Activated CD4-positive, alpha-beta T cell treated with anti-CD3 and anti-CD28 coated beads, Interleukin-2, Interleukin-6, amounts not matched to agents 100 ng/mL and 50 ng/mL, durations not matched to agents 16 hours and 8 hours (primary cell): ENCODE measurements around the gene CAVIN4.

Source experiments
- DNase-seq: peaks from one replicate; pipeline ENCODE4 v3.0.0-alpha.2; 2020

CAVIN4 gene, protein sequence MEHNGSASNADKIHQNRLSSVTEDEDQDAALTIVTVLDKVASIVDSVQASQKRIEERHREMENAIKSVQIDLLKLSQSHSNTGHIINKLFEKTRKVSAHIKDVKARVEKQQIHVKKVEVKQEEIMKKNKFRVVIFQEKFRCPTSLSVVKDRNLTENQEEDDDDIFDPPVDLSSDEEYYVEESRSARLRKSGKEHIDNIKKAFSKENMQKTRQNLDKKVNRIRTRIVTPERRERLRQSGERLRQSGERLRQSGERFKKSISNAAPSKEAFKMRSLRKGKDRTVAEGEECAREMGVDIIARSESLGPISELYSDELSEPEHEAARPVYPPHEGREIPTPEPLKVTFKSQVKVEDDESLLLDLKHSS

DNA sequence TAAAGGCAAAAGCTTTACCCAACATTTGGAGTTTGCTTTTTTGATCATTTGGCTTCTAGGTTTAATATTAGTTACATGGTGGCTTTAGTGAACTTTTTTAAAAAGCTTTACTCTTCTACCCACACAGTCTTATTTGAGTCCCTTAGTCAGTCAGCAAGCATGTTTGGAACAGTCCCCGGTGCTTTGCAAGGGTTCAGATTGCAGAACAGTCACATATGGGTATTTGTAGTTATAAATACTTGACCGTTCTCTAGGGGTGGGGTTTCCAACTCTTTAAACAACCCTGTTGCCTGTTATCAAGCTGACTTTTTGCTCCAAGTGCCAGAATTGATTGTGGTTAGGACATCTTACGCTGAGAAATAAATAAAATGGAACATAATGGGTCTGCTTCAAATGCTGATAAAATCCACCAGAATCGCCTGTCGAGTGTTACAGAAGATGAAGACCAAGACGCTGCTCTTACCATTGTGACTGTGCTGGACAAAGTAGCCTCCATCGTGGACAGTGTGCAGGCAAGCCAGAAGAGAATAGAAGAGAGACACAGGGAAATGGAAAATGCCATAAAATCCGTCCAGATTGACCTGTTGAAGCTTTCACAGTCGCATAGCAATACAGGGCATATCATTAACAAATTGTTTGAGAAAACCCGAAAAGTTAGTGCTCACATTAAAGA is at the start of gene CAVIN4:
TSS of gene CAVIN4 (plus strand) at position 304 of the 673 bp plus-strand sequence. CDS start at position 369, 65 bp downstream.
- DNase-seq, result no peak

DNA sequence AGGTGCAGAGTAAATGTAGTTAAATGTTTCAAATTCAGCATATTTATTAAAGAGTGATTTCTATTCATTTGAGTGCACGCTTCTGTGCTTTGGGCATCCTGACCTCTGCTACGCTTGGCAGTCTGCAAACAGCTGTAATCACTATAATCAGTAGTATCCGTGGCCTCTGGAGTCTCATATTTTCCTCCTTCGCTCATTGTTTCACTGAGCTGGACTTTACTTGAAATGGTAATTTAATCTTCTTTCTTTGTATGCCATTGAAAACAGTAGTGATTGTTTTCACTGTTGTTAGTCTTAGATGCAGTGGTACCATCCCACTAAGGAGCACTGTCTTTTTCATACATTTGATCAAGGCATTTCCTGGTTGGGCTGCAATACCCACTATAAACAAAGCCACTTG is 43.5 kb upstream of the CAVIN4 start:
- DNase-seq, result no peak

DNA sequence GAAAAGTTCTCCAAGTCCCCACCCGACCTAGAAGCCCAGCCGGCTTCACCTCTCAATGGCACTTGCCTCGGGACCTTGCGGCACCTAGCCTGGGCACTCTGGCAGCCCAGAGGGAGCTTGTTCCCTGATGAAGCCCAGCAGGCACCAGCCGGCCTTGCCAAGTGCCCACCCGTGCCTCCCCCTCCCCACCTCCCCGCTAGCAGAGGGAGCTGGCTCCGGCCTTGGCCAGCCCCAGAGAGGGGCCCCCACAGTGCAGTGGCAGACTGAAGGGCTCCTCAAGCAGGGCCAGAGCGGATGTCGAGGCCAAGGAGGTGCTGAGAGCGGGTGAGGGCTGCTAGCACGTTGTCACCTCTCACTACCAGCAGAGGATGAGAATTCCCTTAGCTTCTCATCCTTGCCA is 37.6 kb upstream of the CAVIN4 start:
- DNase-seq, result no peak

DNA sequence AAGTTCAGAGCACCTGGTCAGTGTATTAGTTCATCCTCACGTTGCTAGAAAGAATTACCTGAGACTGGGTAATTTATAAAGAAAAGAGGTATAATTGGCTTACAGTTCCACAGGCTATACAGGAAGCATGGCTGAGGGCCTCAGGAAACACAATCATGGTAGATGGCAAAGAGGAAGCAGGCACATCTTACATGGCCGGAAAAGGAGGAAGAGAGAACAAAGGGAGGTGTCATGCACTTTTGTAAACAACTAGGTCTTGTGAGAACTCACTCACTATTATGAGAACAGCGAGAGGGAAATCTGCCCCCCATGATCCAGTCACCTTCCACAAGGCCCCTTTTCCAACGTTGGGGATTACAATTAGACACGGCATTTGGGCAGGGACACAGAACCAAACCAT is 28.8 kb upstream of the CAVIN4 start:
- DNase-seq, result no peak

DNA sequence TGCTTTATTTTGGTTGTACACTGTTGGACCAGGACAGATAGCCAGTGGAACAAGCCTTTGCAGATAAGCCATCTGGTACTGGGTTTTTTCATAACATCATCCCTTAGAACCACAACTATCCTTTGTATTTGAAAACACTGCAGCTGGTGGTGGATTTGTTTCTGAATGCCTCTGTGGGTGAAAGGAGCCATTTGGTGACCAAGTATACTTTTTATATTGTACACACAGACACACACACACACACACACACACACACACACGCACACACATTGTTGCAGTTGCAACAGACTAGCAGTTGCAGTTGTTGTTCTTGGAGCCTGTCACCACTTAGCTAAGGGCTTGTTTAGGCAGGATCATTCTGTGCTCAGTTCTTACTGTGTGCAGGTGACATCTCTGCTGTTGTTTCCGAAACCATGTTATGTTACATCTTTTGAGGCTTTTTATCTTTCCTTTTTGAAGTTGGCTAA is 22.9 kb upstream of the CAVIN4 start:
- no peak for DNase-seq

DNA sequence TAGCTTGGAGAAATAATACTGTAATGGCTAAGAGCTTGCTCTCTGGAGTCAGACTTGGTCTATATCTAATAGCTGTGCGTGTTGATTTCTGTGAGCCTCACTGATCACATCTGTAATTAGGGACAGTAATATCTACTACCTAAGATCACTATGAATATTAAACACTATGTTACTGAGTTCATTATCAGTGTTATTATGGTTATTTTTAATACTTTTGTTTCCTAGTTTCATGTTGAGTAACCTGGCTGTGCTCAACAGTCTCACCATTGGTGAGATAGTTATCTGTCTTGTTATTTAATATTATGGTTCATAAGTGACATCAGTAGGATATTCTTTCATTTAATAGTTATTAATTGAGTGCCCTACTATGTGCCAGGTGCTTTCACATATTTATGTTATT is 22.4 kb upstream of the CAVIN4 start:
- no peak for DNase-seq

DNA sequence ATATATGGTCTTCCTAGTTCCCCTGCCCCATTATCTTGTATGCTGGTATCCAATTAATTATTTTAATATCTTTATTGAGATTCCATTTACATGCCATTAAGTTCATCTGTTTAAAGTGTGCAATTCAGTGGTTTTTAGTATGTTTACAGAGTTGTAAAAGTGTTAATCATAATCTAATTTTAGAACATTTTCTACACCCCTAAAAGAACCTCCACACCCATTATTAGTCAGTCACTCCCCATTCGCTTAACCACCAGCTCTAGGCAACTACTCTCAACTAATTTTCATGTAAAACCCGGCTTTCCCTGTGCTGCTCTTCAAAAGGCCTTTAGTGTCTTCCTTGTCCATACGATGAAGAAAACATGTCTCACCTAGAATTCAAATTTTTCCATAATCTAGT is 20.8 kb upstream of the CAVIN4 start:
- DNase-seq, result no peak

DNA sequence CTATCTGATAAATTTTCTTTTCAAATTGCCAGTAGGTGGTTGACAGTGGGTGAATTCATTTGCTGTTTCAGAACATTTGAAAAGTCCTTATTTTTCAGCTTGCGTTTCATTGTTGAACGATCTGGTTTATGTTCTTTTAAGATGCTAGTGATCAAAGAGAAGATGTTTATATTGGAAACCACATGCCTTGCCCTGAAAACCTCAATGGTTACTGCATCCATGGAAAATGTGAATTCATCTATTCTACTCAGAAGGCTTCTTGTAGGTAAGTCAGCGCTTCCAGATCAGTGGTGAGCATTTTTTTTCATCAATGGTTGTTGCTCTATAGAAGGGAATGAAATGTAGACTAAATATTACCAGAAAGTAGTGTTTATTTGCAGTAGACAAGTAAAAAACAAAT is 16.6 kb upstream of the CAVIN4 start:
- DNase-seq, result no peak

DNA sequence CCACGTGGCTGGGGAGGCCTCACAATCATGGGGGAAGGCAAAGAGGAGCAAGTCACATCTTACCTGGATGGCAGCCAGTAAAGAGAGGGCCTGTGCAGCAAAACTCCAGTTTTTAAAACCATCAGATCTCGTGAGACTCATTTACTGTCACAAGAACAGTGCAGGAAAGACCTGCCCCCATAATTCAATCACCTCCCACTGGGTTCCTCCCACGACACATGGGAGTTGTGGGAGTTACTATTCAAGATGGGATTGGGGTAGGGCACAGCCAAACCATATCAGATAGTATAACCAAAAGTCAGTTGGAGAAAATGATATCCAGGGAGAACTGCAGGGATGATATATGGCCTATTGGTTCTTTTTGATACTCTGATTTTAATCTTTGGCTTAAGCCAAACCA is 10.0 kb upstream of the CAVIN4 start:
- DNase-seq, result no peak

DNA sequence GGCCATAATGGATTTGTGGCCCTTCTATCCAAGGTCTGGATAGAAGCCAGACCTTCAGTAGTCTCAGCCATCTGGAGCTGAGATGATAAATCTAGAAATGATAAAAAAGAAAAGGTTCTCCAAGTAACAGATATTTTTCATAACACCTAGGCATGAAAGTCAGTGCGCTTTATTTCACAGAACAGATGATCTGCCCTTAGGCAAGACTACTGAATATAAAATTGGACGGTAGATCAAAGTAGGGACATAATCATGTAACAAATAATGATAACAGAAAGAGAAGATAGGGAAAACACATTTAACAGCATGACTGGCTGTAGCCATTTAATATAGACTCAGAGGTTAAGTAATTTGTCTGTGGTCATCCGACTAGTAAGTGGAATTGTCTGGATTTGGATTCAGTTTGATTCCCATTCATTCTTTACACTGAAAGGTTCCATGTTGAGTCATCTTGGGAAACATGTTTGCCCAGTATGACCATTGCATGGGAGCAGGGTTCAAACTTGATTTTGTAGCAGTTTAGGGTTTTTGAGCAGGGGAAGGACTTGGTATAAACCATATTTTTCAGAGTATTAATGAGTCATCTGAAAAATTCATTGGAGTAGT is 4.1 kb upstream of the CAVIN4 start:
- no peak for DNase-seq

DNA sequence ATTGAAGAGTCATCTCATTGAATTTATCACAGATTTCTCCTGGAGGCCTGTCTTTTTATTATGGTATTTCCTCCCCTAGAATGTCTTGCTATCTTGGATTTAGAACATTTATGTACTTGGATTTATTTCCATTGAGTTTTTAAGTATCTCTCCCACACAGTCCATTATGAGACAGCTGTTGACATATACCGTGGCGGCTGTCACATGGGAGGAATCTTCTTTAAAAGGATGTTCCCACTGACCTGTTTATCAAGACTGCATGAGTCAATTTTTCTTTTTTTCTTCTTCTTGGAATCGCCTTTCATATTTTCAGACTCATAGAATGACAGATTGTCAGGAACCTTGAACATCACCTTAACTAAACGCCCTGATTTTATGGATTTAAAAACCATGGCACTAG is 2.9 kb upstream of the CAVIN4 start:
- DNase-seq, result no peak

DNA sequence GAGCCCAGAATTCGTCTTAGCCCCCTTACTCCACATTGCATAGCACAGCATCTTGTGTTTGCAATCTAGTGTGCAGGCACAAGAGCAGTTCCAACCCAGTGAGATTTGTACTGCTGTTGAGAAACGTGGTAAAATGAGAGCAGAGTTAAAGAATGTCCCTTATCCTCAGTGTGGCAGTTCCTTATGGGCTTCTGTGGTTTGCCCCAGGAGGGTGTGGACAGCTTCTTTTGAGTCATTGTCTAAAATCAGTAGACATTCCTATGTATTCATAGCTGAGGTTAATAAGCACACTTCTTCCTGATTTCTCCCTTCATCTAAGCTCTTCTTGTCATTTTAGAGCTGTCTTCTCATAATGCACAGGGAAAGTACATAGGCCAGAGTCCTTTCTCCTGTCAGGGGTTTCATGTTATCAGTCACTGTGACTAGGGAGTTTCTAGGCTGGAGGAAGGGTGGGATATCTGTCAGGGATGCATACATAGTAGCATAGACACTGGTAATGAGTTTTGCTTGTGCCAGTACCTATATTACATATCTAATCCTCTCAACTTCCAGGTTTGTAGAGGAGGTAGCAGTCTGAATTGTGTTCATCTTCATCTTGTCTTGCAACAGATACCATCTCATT is 2.0 kb upstream of the CAVIN4 start:
- no peak for DNase-seq

DNA sequence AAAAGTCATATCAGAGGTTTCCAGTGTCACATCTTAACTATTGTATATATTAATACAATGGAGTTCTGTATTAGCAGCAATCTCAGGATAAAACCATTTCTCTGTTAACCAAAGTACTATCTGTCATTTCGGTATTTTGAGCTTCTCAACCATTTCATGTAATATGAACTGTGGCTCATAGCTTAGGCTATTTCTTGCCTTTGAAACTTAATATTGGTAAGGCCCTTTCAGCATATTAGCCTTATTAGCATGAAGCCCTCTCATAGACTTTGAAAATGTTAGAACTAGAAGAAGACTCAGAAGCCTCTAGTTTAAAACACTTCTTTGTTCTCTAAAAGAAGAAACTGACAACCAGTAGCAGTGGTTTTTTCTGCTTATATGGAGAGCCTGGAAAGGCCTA is 731 bp downstream of the CAVIN4 start:
- DNase-seq, result no peak

DNA sequence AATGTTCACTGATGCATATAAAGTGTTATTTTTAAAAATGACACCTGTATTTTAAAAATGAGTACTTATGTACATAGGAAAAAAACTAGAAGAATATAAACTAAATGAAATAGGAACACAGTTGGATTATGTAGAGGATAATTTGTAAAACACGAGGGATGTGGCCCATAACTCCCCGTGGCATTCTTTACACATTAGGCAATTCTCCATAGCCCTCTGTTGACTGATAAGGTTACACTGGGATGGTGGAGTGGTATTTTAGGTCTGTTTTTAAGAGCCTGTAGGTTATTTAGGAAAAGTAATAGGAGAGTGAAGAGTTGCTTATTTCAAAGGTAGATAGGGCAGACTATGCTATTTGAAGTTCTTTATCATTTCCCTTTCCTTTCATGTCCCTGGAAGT is 1.8 kb downstream of the CAVIN4 start:
- DNase-seq, result no peak

DNA sequence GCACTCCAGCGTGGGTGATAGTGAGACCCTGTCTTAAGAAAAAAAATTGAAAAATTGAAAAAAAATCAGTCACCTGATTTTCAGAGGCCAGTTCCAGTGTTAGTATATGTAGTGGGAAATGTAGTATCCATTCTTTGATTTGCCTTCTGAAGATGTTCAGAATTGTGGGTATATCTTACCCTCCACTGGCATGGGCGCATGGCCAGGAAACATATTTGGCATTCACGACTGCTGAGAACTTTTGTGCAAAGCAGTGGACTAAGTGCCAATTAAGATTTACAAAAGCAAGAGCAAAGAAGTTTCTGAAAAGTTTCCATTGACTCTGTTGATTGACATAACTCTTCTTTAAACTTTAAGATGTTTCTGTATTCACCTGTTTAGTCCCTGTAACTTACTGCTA is 2.4 kb downstream of the CAVIN4 start:
- DNase-seq, result no peak

DNA sequence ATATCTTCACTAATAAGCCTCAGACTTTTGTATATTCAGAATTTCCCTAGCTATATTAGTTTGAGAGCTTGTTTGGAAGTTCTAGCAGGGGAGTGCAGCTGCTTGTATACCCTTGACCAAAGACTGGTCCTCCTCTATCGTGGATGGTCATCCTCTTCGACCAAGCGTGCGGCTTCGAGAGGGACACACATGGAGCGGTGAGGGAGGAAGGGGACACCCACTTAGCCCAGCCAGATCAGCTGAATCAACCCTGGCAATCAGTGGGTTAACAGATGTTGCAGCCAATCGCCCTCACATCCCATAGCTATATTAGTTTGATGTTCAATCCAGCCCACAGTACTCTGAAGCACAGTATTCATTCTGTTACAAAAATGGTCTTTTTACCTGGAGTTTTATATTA is 3.2 kb downstream of the CAVIN4 start:
- DNase-seq, result no peak

DNA sequence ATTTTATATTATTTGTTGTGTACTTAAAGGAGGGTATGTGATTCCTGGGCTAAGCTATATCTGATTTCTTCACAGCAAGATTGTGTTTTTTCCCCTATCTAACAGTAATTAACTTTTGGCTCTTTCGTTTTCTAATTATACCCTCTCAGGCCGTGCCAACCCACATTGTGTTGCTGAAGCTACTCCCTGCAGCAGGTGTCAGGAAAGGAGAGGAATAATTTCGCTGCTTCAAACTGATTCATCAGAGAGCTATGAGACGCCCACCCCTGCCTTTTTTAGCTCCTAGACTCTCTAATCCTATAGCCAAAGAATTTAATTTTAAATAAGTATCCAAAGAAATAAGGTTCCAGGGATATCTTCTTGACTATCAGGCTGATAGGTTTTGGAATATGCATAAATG is 3.8 kb downstream of the CAVIN4 start:
- DNase-seq, result no peak

DNA sequence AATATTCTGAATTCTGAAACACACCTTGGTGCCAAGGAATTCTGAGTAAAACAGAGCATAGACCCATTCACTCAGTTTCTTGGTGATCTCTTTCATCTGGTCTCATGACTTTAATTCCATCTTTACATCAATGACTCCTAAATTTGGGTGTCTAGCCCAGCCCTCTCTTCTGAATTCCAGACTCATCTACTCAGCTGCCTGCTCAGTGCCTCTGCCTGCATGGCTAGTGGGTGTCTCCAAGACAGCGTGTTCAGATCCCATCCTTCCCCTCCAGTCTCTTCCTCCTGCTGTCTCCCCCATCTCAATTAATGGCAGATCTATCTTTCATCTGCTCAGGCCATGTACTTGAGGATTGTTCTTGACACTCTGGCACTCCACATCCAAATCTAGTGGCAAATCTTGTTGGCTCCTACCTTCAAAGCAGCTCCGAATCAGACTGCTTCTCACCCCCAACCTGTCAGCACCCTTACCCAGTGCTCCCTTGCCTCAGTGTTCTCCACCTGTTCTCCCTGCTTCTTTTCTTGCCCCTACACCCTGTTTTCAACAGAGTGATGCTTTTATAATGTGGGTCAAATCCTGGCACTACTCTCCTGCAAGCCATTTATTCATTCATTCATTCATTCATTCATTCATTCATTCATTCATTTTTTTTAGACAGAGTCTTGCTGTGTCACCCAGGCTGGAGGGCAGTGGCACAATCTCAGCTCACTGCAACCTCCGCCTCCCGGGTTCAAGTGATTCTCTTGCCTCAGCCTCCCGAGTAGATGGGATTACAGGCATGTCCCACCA is 5.3 kb downstream of the CAVIN4 start:
- DNase-seq, result no peak

DNA sequence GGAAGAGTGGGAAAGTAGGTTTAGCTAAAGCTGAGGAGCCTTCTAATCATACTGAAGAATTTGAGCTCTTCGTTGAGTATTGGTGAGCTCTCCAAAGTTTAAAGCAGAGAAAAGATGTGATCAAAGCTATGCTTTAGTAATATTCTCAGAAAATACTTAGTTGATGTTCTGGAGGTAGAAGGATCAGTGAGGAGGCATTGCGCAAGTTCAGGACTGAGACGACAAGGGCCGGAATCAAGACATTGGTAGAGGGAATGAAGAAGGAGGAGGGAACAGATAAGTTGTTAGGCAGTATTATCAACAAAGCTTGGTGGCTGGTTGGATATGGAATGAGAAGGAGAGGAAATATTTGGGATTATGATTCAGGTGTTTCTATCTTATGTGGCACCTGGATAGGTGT is 7.1 kb downstream of the CAVIN4 start:
- DNase-seq, result no peak

DNA sequence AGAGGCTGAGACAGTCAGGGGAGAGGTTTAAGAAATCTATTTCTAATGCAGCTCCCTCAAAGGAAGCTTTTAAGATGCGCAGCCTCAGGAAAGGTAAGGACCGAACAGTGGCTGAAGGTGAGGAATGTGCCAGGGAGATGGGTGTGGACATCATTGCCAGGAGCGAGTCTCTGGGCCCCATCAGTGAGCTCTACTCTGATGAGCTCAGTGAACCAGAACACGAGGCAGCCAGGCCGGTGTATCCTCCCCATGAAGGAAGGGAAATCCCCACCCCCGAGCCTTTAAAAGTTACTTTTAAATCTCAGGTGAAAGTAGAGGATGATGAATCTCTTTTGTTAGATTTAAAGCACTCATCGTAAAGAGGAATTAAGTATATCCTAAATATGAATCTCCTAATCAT is 8.2 kb downstream of the CAVIN4 start:
- DNase-seq, result no peak

DNA sequence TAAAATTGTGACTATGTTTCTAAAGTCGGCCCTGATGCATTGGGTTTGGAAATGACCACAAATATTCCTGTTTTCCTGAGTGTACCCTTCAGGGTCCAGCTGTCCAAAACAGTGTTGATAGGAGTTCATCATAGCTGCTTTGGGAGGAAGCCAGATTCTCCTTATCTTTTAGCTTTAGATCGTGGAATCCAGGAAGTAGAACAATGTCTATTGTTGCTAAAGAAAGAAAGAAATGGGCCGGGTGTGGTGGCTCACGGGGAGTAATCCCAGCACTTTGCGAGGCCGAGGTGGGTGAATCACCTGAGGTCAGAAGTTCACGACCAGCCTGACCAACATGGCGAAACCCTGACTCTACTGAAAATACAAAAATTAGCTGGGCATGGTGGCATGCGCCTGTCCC is 9.5 kb downstream of the CAVIN4 start:
- DNase-seq, result no peak

DNA sequence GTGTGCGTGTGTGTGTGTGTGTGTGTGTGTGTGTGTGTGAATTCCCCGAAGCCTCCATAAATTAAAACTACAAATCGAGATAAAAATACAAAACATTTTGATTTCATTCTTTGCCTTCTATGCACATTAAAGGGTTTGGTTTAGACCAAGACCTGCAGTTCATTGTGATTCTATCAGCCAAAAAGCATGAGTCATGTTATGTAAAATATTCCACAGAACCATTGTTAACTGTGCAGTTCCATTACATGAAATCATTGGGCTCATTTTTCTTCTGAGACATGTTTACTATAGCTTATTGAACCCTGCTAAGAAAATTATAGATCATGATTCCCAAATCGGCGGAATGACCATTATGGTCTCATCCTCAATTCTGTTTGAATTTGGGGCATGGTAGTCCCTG is 11.7 kb downstream of the CAVIN4 start:
- DNase-seq, result no peak

DNA sequence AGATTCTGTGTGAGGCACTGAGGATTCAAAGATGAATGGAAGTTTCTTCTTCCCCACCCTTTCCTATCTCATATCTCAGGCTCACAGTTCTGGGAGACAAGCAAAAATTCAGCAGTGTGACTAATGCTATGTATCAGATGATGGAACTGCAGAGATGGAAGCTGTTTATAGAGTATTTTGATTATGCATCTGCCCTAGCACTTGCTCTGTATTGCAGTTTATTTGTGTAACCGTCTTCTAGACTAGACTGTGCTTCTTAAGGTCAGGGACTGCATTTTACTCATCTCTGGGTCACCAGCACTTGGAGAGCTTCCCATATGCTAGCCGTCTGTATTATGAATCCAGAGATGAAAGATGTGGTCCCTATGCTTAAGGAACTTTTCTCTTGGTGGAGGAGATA is 12.6 kb downstream of the CAVIN4 start:
- DNase-seq, result no peak
